Activated naive CD8-positive, alpha-beta T cell treated with anti-CD3 and anti-CD28 coated beads for 36 hours (primary cell): ENCODE measurements around the gene FOXO3. TPM values are rescaled to one million over a fixed set of nuclear protein-coding genes. Genes with fewer than 3 reads are reported as not detected.
"Not testable (repeated sequence)": the region's sequence is repeated elsewhere in the genome, so short reads cannot be mapped to it uniquely, and the experiment has no call there.

ENCODE experiments used
- DNase-seq: peaks from one replicate; pipeline ENCODE4 v3.0.0; 2021
- H3K27ac Mint-ChIP-seq: one replicate; pipeline ENCODE4 v1.8.0; 2022; ENCODE audit warnings: mild to moderate bottlenecking, moderate library complexity, mixed read lengths
- H3K27me3 Mint-ChIP-seq: one replicate; pipeline ENCODE4 v1.8.0; 2022; ENCODE audit warnings: mild to moderate bottlenecking, mixed read lengths
- H3K36me3 Mint-ChIP-seq: one replicate; pipeline ENCODE4 v1.8.0; 2021; ENCODE audit warnings: mild to moderate bottlenecking, mixed read lengths
- H3K4me1 Mint-ChIP-seq: one replicate; pipeline ENCODE4 v1.8.0; 2021; ENCODE audit warnings: mixed read lengths
- H3K4me3 Mint-ChIP-seq: one replicate; pipeline ENCODE4 v1.8.0; 2022; ENCODE audit warnings: mild to moderate bottlenecking, moderate library complexity, mixed read lengths
- H3K9me3 Mint-ChIP-seq: one replicate; pipeline ENCODE4 v1.8.0; 2022; ENCODE audit warnings: mixed read lengths
- total RNA-seq, 2 experiments: library from RNA; stranded (reverse); gene quantifications; one replicate each; pipeline ENCODE4 v1.2.3, GENCODE V29; 2021

FOXO3 gene
- total RNA-seq, 2 experiments from 2014 or later: 7.0 to 8.0 TPM

GRCh38 chr6:108676555-108676954, 115.8 kb downstream of the FOXO3 start:
- no peak for DNase-seq
- Mint-ChIP-seq H3K9me3 (no peaks in the 10 kb centered on the region), H3K4me1 (peaks cover 10% of the 10 kb centered on the region), H3K36me3 (peaks cover 3% of the 10 kb centered on the region), H3K27me3 (no peaks in the 10 kb centered on the region), H3K27ac (no peak overlapping the region), H3K4me3 (no peak overlapping the region)

GRCh38 chr6:108677357-108677756, 116.6 kb downstream of the FOXO3 start:
- H3K27ac Mint-ChIP-seq: no peak overlapping the region
- no peak for DNase-seq
- peaks cover 9% of the 10 kb centered on the region for H3K4me1 Mint-ChIP-seq
- no peaks in the 10 kb centered on the region for H3K27me3 Mint-ChIP-seq
- peaks cover 3% of the 10 kb centered on the region for H3K36me3 Mint-ChIP-seq
- H3K9me3 Mint-ChIP-seq: no peaks in the 10 kb centered on the region
- H3K4me3 Mint-ChIP-seq: no peak overlapping the region

GRCh38 chr6:108677894-108678293, 117.2 kb downstream of the FOXO3 start:
- Mint-ChIP-seq H3K36me3 (peaks cover 3% of the 10 kb centered on the region), H3K4me3 (no peak overlapping the region), H3K27ac (no peak overlapping the region), H3K27me3 (no peaks in the 10 kb centered on the region), H3K9me3 (no peaks in the 10 kb centered on the region), H3K4me1 (peaks cover 9% of the 10 kb centered on the region)
- no peak for DNase-seq

- DNase-seq, H3K27ac Mint-ChIP-seq, H3K9me3 Mint-ChIP-seq, H3K36me3 Mint-ChIP-seq, H3K27me3 Mint-ChIP-seq, H3K4me3 Mint-ChIP-seq, H3K4me1 Mint-ChIP-seq: not testable (repeated sequence)
These were observed 119.6 kb downstream of the FOXO3 start for GRCh38 chr6:108680314-108680713.

GRCh38 chr6:108681721-108682120, 121.0 kb downstream of the FOXO3 start:
- H3K36me3 Mint-ChIP-seq, H3K27me3 Mint-ChIP-seq, H3K27ac Mint-ChIP-seq, H3K4me3 Mint-ChIP-seq, H3K9me3 Mint-ChIP-seq, DNase-seq: not testable (repeated sequence)
- peaks cover 12% of the 10 kb centered on the region for H3K4me1 Mint-ChIP-seq

- not testable (repeated sequence) for H3K27ac Mint-ChIP-seq, H3K27me3 Mint-ChIP-seq, H3K4me1 Mint-ChIP-seq
These were observed 121.8 kb downstream of the FOXO3 start for GRCh38 chr6:108682383-108683119.

GRCh38 chr6:108683976-108684375, 123.3 kb downstream of the FOXO3 start:
- not testable (repeated sequence) for H3K9me3 Mint-ChIP-seq, H3K4me1 Mint-ChIP-seq, H3K27me3 Mint-ChIP-seq, H3K27ac Mint-ChIP-seq, DNase-seq, H3K4me3 Mint-ChIP-seq, H3K36me3 Mint-ChIP-seq

More at GRCh38 chr6:108682383-108683119, 121.8 kb downstream of the FOXO3 start:
- not testable (repeated sequence) for DNase-seq, H3K9me3 Mint-ChIP-seq, H3K4me3 Mint-ChIP-seq, H3K36me3 Mint-ChIP-seq

- DNase-seq: no peak
- H3K27ac Mint-ChIP-seq: no peak overlapping the region
- peaks cover 10% of the 10 kb centered on the region for H3K36me3 Mint-ChIP-seq
- H3K9me3 Mint-ChIP-seq: no peaks in the 10 kb centered on the region
- H3K4me3 Mint-ChIP-seq: no peak overlapping the region
- H3K4me1 Mint-ChIP-seq: peaks cover 9% of the 10 kb centered on the region
- no peaks in the 10 kb centered on the region for H3K27me3 Mint-ChIP-seq
These were observed 124.1 kb downstream of the FOXO3 start for GRCh38 chr6:108684771-108685329.

- peaks cover 7% of the 10 kb centered on the region for H3K36me3 Mint-ChIP-seq
- H3K27me3 Mint-ChIP-seq: no peaks in the 10 kb centered on the region
- peaks cover 13% of the 10 kb centered on the region for H3K4me1 Mint-ChIP-seq
- no peak overlapping the region for H3K27ac Mint-ChIP-seq
- no peaks in the 10 kb centered on the region for H3K9me3 Mint-ChIP-seq
- H3K4me3 Mint-ChIP-seq: no peak overlapping the region
- no peak for DNase-seq
These were observed 125.3 kb downstream of the FOXO3 start for GRCh38 chr6:108685970-108686369.

- H3K27ac Mint-ChIP-seq: no peak overlapping the region
- H3K27me3 Mint-ChIP-seq: no peaks in the 10 kb centered on the region
- H3K9me3 Mint-ChIP-seq: no peaks in the 10 kb centered on the region
- H3K4me1 Mint-ChIP-seq: peaks cover 13% of the 10 kb centered on the region
- H3K4me3 Mint-ChIP-seq: no peak overlapping the region
- H3K36me3 Mint-ChIP-seq: peaks cover 7% of the 10 kb centered on the region
- DNase-seq: no peak
These were observed 126.2 kb downstream of the FOXO3 start for GRCh38 chr6:108686896-108687295.

- Mint-ChIP-seq H3K36me3 (peaks cover 7% of the 10 kb centered on the region), H3K9me3 (no peaks in the 10 kb centered on the region), H3K4me3 (no peak overlapping the region), H3K27me3 (no peaks in the 10 kb centered on the region), H3K27ac (no peak overlapping the region), H3K4me1 (peaks cover 13% of the 10 kb centered on the region)
- no peak for DNase-seq
These were observed 127.2 kb downstream of the FOXO3 start for GRCh38 chr6:108687921-108688320.

GRCh38 chr6:108689272-108690161, 128.8 kb downstream of the FOXO3 start:
- no peak for DNase-seq
- Mint-ChIP-seq H3K27ac (no peak overlapping the region), H3K36me3 (peaks cover 6% of the 10 kb centered on the region), H3K27me3 (no peaks in the 10 kb centered on the region), H3K9me3 (no peaks in the 10 kb centered on the region), H3K4me1 (peaks cover 13% of the 10 kb centered on the region), H3K4me3 (no peak overlapping the region)

- no peaks in the 10 kb centered on the region for H3K9me3 Mint-ChIP-seq
- peaks cover 7% of the 10 kb centered on the region for H3K4me1 Mint-ChIP-seq
- no peak overlapping the region for H3K4me3 Mint-ChIP-seq
- H3K27ac Mint-ChIP-seq: no peak overlapping the region
- H3K27me3 Mint-ChIP-seq: no peaks in the 10 kb centered on the region
- peaks cover 2% of the 10 kb centered on the region for H3K36me3 Mint-ChIP-seq
- DNase-seq: no peak
These were observed 129.8 kb downstream of the FOXO3 start for GRCh38 chr6:108690326-108691049.

GRCh38 chr6:108693430-108694154, 132.9 kb downstream of the FOXO3 start:
- DNase-seq: no peak
- H3K27ac Mint-ChIP-seq: no peak overlapping the region
- peaks cover 4% of the 10 kb centered on the region for H3K4me1 Mint-ChIP-seq
- no peak overlapping the region for H3K4me3 Mint-ChIP-seq
- no peaks in the 10 kb centered on the region for H3K27me3 Mint-ChIP-seq
- no peaks in the 10 kb centered on the region for H3K36me3 Mint-ChIP-seq
- no peaks in the 10 kb centered on the region for H3K9me3 Mint-ChIP-seq
